NCI-H82 treated with DMSO at 0.1 percent for 48 hours (cell line): ENCODE data around the gene ALPG.
"Not testable (repeated sequence)": the region's sequence is repeated elsewhere in the genome, so short reads cannot be mapped to it uniquely, and the experiment has no call there.

Experiments
- DNase-seq: peaks from one replicate; lab custom pipeline; 2025; ENCODE audit not compliant: unreplicated experiment; lab: John Stamatoyannopoulos, UW

Gene ALPG

DNA sequence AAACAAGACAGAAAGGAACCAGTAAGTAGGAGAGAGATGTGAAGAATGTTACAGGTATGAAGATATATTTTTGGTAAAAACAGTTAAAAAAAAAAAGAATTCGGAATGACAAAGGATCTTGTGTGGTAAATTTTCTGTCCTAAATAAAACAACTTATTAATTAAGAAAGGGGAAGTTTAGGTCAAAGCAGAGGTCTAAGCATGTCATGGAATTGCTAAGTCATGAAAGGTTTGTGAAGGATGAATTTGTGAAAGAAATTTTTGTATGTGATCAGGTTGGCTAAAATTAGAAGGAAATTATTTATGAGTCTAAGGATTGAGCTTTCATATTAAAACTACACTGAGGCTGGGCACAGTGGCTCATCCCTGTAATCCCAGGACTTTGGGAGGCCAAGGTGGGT, 11.1 kb upstream of the ALPG start:
- DNase-seq: no peak

DNA sequence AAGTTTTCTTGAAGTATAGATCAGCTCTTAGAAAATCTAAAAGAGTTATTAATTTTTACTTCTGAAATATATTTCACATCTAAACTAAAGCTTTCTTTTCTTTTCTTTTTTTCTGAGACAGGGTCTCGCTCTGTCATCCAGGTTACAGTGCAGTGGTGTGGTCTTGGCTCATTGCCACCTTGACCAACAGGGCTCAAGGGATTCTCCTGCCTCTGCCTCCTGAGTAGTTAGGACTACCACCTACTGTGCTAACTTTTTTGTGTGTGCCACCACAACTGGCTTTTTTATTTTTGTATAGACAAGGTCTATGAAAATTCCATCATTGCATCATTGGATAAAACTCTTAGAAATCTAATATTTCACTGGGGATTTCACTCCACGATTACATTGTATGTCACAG, 10.0 kb upstream of the ALPG start:
- DNase-seq: no peak

DNA sequence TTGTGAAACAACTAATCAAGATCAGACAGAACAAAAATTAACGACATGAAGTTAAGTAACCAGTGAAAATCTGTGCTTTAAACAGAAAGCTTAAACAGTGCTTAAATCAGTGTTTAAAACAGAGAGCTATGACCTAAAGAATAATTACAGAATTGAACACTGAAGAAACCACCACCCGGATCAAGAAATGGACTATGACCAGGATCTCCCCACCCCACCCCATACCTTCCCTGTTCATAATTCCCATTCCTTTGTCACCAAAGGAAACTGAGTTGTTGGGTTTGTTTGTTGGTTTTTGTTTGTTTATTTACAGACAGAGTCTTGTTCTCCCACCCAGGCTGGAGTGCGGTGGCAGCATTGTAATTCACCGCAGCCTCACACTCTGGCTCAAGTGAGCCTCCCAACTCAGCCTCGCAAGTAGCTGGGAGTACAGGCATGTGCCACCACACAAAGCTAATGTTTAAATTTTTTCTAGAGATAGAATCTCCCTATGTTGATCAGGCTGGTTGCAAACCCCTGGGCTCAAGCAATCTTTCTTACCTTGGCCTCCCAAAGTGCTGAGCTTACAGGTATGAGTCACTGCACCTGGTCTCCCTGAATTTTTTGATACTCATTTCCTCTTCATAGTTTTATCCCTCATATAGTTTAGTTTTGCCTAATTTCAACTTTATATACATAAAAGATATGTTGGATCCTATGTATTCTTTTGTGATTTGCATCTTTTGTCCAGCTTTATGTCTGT, 8.2 kb upstream of the ALPG start:
- DNase-seq: no peak

DNA sequence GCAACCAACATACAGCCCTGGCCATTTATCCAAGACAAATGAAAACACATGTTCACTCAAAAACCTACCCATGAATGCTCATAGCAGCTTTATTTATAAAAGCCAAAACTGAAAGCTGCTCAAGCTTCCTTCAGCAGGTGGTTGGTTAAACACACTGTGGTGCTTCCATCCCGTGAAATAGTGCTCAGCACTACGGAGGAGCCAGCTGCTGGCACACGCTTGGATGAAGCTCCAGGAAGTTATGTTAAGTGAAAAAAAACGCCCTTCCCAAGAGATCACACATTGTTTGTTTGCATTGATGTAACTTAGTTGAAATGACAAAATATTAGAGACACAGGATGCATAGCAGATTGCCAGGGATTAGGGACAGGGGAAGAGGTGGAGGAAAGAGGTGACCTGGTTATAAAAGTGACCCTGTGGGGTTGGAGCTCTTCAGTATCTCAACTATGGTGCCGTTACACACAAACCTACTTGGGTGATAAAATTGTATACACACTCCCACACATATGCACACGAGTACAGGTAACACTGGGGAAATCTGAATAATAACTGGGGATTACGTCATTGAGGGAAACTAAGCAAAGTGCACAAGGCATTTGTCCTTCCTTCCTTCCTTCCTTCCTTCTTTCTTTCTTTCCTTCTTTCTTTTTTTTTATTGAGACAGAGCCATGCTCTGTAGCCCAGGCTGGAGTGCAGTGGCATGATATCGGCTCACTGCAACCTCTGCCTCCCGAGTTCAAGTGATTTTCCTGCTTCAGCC, 6.2 kb upstream of the ALPG start:
- DNase-seq: no peak

DNA sequence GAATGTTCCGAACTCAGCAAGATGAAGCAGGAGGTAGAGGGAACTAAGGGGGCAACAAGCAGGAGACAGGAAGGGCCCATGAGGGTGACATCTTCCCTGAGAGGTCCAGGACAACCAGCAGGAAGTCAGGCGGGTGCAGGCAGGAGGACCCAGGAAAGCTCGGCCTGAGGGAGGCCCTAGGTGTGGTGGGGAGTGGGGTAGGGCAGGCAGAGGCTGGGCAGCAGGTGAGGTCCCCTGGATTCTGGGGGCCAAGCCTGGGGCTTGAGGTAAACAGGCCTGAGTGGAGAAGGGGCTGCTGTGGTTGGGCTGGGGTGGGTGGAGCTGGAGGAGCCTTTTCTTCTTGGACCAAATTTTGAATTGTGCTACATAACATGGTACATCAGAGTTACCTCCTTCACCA, 4.1 kb upstream of the ALPG start:
- DNase-seq: no peak

DNA sequence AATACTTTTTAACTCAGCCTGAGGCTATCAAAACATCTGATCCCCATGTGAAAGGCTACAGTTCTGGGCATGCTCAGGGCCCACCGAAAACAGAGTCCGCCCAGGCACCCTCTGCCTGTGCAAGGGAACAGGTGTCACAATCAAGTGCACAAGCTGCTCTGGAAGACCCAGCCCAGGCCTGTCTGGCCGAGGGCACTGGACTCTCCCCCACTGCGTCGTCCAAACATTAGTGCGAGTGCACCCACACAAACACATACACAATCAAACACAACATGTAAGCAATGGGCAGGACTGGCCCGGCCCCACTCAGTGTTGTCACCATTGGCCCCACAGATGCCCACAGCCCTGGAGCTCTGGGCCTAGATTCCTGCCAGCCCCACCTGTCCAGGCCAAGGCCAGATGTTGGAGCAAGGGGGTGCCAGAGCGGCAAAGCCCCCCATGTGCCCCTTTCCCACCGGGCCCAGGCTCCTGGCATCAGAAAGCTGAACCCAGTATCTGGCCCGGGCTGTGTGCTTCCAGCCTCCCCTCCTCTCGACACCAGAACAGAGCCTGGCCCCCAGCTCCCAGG, 617 bp upstream of the ALPG start:
- DNase-seq: no peak

DNA sequence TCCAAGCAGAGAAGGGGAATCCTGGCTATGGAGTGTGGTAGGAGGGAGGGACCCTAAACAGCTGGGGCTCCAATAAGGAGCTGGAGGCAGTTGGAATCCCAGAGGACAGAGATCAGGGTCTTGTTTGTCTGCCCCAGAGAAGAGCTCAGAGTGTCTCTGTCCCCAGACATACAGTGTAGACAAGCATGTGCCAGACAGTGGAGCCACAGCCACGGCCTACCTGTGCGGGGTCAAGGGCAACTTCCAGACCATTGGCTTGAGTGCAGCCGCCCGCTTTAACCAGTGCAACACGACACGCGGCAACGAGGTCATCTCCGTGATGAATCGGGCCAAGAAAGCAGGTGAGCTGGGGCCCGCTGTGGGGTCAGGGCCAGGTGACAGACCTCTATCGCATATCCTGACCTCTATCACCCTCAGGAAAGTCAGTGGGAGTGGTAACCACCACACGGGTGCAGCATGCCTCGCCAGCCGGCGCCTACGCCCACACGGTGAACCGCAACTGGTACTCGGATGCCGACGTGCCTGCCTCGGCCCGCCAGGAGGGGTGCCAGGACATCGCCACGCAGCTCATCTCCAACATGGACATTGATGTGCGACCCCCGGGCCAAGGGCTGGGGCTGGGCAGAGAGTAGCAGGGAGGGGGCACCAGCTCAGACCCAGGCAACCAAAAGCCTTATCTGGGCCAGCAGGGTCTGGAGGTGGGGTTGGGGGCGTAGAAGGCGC, 945 bp downstream of the ALPG start:
- not testable (repeated sequence) for DNase-seq

DNA sequence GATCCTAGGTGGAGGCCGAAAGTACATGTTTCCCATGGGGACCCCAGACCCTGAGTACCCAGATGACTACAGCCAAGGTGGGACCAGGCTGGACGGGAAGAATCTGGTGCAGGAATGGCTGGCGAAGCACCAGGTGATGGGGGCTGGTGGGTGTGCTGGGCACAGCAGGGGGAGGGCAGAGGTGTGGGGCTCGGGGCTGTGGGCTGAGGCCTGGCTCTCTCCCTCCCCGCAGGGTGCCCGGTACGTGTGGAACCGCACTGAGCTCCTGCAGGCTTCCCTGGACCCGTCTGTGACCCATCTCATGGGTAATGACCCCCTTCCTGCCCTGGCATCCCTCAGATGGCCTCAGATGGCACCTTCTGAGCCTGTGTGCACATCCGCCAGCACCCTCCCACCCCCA, 1.6 kb downstream of the ALPG start:
- not testable (repeated sequence) for DNase-seq

DNA sequence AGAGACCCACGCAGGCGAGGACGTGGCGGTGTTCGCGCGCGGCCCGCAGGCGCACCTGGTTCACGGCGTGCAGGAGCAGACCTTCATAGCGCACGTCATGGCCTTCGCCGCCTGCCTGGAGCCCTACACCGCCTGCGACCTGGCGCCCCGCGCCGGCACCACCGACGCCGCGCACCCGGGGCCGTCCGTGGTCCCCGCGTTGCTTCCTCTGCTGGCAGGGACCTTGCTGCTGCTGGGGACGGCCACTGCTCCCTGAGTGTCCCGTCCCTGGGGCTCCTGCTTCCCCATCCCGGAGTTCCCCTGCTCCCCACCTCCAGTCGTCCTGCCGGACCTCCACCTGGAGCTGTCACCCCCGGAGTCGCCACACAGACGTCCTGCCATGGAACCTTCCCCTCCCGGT, 3.0 kb downstream of the ALPG start:
- not testable (repeated sequence) for DNase-seq

DNA sequence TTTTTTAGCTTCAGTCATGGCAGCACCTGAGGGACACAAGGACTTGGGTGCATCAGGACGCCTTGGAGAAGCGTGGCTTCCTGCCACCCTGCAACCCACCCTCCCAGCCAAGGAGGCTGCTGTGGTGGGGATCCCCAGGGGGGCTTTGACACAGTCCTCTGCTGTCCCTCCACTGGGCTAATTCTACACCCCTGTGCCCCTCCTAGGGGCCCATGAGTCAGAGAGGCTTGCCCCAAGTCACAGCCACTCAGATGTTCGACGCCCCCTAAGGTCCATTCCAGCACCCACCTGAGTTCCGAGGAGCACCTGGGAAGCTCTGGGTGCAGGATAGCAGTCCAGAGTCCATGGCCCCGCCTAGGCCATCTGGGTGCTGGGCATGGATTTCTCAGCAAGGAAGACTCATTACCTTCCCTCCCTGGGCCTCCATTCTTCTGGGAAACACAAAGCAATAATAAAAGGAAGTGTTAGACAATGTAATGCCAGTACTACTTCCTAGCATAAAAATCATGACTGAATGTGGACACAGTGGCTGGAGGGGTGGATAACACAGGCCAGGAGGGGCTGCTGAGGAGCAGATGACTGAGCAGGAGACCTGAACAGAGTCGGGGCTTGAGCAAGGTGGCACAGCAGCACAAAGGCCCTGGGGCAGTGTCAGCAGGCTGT, 3.7 kb downstream of the ALPG start:
- DNase-seq: no peak

DNA sequence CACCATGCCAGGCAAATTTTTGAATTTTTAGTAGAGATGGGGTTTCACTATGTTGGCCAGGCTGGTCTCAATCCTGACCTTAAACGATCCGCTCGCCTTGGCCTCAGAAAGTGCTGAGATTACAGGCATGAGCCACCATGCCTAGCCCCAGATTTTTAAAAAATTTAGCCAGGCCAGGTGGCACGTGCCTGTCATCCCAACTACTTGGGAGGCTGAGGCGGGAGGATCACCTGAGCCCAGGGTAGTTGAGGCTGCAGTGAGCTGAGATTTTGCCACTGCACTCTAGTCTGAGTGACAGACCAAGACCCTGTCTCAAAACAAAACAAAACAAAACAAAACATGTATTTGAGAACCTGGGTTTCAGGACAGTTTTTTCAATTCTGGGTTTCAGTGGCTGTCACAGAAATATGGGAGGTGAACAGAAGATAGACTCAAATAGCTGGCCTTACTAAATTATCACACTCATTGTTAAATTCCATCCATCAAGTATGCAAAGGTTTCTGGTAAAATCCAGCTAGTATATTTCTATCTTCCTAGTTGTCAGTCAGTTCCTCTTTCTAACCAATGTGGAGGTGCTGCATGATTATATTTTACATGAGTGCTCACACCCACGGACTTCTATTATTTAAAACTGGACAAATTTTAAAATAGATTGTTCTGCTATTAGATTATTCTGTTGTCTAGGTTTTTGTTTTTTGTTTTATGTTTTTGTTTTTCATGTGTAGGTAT, 5.4 kb downstream of the ALPG start:
- no peak for DNase-seq

DNA sequence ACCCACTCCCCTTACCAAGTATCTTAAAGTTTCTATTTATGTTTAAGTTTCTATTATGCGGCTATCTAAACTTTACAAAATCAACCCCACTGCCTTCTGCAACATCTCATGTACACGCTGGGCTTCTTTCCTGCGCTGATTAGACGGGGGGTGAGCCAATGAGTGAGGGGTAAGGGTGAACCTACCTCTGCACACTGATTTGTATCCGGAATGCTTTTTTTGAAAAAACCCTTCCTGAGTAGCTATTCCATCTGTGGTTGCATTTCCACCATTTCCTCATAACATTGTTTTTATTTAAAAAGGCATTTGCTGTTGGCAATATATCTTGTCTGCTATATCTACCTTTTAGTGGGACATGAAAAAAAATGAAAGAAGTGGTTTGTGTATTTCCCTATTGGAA, 6.3 kb downstream of the ALPG start:
- DNase-seq: no peak

DNA sequence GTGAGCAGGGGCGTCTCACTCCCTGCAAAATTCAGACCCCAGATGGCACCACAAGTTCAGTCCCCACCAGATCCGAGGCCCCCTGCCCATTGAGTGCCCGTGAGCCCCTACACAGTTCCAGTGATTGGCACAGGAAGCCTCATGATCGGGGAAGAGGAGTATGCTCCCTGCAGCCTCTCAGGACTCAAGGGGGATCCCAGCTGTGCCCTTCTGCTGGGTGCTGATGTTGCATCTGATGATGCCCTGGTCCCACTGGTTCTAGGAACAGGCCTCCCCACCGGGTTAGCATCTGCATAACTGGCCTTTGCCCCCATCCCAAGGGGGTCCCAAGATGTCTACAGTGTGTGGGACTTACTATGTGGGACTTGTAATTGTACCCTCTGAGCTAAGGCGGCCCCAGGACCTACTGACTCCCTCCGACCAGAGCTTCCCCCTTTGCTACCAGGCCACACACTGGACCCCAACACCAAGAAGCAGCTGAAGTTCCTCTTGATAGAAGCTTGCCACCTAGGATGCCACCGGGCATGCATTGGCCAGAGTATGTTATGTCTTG, 8.6 kb downstream of the ALPG start:
- no peak for DNase-seq

DNA sequence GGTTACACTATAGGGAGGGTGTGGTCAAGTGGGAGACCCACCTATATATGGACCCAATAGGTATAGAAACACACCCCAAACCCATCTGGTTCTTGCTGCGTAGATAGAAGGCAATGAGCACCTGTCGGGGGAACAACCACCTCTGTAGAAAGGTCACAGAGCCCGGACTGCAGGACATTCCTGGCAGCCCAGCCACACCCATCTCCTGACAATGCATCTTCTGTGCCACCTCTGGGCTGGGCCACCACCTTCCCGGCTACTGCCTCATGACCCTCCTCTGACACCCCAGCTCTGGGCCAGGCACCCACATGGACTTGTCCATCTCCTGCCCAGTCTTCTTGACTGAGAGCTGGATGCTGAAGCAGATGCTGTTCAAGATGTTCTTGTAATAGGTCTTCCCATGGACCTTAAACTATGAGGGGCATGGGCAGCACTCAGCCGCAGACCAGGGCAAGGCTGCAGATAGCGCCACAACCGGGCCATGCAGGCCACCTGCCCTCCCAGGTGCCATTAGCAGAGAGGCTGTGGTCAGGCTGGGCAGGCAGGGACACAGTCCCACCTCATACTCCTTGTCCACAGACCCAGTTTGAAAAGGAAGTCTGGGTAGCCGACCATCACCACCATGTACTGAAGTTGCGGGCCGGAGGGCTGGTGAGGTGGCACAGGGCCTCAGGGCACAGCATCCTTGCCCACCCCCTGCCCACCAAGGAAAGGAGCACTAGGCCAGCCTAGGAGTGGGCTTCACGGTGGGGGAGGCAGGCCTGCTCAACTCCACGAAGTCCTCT, 9.3 kb downstream of the ALPG start:
- no peak for DNase-seq

DNA sequence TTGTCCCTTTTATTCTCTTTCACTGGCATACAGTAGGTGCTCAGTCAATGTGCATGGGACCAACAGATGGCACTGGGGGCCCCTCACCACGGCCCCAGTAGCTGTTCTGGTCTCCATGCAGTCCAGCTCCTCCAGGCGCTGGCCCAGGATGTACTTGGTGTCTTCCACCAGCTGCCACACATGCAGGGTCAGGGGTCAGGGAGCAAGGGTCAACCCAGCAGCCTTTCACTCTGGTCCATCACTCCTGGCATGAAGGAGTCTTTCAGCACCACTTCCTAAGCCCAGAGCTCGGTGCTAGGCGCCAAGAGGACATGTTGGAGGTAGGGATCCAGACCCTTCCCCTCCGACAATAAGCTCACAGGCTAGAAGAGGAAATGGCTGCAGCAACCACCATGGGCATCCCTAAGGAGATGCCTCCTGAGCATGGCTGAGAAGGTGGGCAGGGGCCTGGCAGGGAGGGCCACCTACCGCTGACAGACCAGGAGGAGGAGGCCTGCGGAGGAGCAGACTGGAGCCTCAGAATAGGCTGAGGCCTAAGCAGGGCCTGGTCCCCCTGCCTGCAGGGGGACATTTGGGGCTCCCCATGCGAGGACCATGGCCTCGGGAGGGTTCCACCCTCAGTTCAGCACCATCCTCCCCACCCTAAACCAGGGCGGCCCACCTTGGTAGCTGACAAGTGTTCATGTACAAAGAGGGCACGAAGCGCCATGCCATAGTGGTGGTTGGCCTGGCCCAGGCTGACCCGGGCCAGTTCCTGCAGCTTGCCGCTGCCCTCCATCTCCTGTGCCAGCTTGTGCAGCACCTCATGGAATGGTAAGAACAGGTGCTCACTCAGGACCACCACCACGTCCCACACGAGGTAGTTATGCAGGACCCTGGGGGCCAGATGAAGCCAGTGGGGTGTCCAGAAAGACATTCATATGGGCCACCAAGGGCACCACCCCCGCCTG, 10.2 kb downstream of the ALPG start:
- no peak for DNase-seq

DNA sequence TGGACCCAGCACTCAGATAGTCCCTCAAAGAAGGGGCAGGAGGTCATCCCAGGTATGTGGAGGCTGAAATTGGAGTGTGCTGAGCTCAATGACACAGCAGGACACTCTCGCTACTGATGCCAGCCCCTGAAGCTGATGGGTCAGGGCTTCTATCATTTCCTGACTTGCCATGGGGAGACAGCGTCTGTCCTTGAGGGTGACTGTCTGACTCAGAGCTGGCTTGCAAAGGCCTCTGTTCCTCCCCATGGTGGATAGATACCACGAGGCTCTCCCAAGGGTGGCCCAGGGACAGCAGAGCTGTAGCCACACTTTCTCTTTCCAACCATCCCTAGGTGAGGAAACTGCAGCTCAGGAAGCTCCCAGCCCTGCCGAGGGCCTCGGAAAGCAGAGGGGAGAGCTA, 10.8 kb downstream of the ALPG start:
- no peak for DNase-seq

DNA sequence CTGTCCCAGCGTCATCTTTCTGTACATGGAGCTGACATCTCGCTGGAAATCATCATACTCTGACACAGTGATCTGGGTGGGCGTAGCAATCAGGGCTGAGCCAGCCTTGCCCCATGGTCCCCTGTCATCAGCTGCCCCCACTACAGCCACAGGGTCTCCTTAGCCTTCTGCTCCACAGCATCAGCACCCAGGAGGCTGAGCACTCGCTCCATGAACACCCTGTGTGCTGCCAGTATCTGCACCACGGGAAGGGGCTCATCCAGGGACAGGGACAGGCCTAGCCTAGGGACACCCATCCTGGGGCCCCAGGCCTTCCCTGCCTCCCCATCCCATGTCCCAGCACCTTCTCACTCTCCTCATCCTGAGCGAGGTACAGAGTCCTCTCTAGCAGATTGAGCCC, 11.4 kb downstream of the ALPG start:
- no peak for DNase-seq

DNA sequence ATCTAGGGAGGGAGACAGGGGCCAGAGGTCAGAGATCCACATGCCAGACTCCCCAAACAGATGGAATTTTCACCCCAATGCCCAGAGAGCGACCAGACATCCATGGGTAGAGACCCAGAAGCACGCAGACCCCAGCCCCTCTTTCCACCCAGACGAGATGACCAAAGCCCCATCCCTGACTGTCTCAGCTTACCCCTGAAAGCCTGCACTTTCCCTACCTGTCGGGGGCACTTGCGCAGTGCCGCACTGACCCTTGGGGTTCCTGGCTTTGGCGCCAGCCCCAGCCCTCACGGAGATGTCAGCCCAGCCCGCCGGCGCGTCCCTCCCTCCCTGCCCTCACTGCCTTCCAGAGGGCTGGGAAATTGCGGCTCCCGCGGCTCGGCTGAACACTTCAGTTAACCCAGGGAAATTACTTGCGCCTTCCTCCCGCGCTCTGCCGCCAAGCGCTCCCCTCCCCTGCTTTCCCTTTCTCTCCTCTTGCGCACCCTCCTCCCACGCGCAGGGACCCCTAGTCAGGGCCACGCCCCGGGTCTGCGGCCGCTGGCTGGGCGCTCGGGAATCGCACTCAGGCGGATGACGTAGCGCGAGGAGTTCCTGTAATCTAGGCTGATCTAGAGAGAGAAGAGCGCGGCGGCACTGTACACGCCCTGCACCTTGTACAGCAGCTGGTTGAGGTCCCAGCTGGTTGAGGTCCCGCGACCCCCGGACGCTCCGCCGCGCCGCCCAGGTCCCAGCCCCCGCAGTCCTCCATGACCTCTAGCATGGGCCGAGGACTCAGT, 12.0 kb downstream of the ALPG start:
- DNase-seq: no peak
